H1 (cell line): ENCODE results near the gene PRKD3. TPM values are rescaled to one million over a fixed set of nuclear protein-coding genes. Genes with fewer than 3 reads are reported as not detected.

Experiments used
- CTCF ChIA-PET: fragments of 300-600 bp; sonication (Branson Sonifier 250); formaldehyde crosslinking; loops from one replicate; lab custom pipeline; 2021; ENCODE audit not compliant: partially characterized antibody; lab: Charles Lee
- POLR2A ChIA-PET: fragments of 300-600 bp; sonication (Branson Sonifier 250); formaldehyde crosslinking; loops from one replicate; lab custom pipeline; 2021; ENCODE audit warnings: inconsistent platforms; ENCODE audit not compliant: partially characterized antibody; lab: Charles Lee
- DNase-seq, 2 experiments: peaks; one replicate each; pipeline versions ENCODE4 v3.0.0 to v3.0.0-alpha.2; 2010 to 2022; ENCODE audit warnings: low spot score in 2 of 2, low read depth in 1 of 2, mixed read lengths in 1 of 2
- FAIRE-seq: peaks from 2 replicates; lab custom pipeline; 2011; peaks lifted over from hg19 to GRCh38; lab: Jason Lieb, UNC
- H2AFZ ChIP-seq: 2 replicates; pipeline ENCODE4 v1.8.1; 2012; ENCODE audit warnings: low read length, inconsistent platforms
- H2AK5ac ChIP-seq: 2 replicates; pipeline ENCODE4 v1.6.1; 2013; ENCODE audit warnings: low read depth, low read length
- H2BK120ac ChIP-seq: replicated peaks from 2 replicates; pipeline ENCODE3; 2013; ENCODE audit warnings: low read depth, low read length, inconsistent platforms
- H2BK12ac ChIP-seq: 2 replicates; pipeline ENCODE4 v1.6.1; 2013; ENCODE audit warnings: low read depth, low read length
- H2BK15ac ChIP-seq: 2 replicates; pipeline ENCODE4 v1.6.1; 2013; ENCODE audit warnings: low read length
- H2BK20ac ChIP-seq: 2 replicates; pipeline ENCODE4 v1.6.1; 2013; ENCODE audit warnings: low read length
- H2BK5ac ChIP-seq: 2 replicates; pipeline ENCODE4 v1.6.1; 2013; ENCODE audit warnings: low read depth, low read length
- H3K14ac ChIP-seq: 2 replicates; pipeline ENCODE4 v1.6.1; 2013; ENCODE audit warnings: inconsistent platforms; ENCODE audit not compliant: insufficient read length
- H3K18ac ChIP-seq: 2 replicates; pipeline ENCODE4 v1.6.1; 2013; ENCODE audit warnings: low read length; ENCODE audit errors: extremely low read depth
- H3K23ac ChIP-seq: 2 replicates; pipeline ENCODE4 v1.6.1; 2013; ENCODE audit warnings: inconsistent platforms; ENCODE audit not compliant: insufficient read length
- H3K23me2 ChIP-seq: 2 replicates; pipeline ENCODE4 v1.6.1; 2013; ENCODE audit warnings: low read depth, low read length
- H3K27ac ChIP-seq: 2 replicates; pipeline ENCODE4 v1.6.1; 2011; ENCODE audit warnings: low read depth, low read length, inconsistent platforms
- H3K27me3 ChIP-seq, 4 experiments: replicated peaks in 1 of 4; 1 replicate in 1 of 4; 2 replicates in 3 of 4; pipeline versions ENCODE4 v1.6.1 to v1.8.1; 2011 to 2013; ENCODE audit warnings: low read length in 3 of 4, mild to moderate bottlenecking in 3 of 4, inconsistent platforms in 2 of 4, mixed read lengths in 2 of 4, moderate library complexity in 1 of 4; ENCODE audit not compliant: control insufficient read depth in 3 of 4, insufficient read depth in 3 of 4; ENCODE audit errors: extremely low read depth in 1 of 4
- H3K36me3 ChIP-seq, 4 experiments: 2 replicates each; pipeline versions ENCODE4 v1.6.1 to v1.8.1; 2011 to 2013; ENCODE audit warnings: mild to moderate bottlenecking in 4 of 4, low read length in 3 of 4, moderate library complexity in 2 of 4, control low read depth in 1 of 4, inconsistent platforms in 1 of 4; ENCODE audit not compliant: insufficient read depth in 4 of 4, control insufficient read depth in 2 of 4
- H3K4ac ChIP-seq: replicated peaks from 2 replicates; pipeline ENCODE3; 2013; ENCODE audit warnings: low read length, low read depth, mixed read lengths, inconsistent platforms; ENCODE audit not compliant: insufficient read length
- H3K4me1 ChIP-seq, 4 experiments: replicated peaks in 1 of 4; 1 replicate in 1 of 4; 2 replicates in 3 of 4; pipeline versions ENCODE4 v1.6.1 to v1.8.1; 2011 to 2013; ENCODE audit warnings: low read length in 3 of 4, inconsistent platforms in 2 of 4, mixed read lengths in 1 of 4; ENCODE audit not compliant: insufficient read depth in 4 of 4, control insufficient read depth in 3 of 4
- H3K4me2 ChIP-seq, 2 experiments: 2 replicates each; pipeline versions ENCODE4 v1.6.1 to v1.8.1; 2011 to 2013; ENCODE audit warnings: low read depth in 2 of 2, low read length in 2 of 2, control low read depth in 1 of 2, inconsistent platforms in 1 of 2, mild to moderate bottlenecking in 1 of 2; ENCODE audit not compliant: insufficient read depth in 1 of 2
- H3K4me3 ChIP-seq, 4 experiments: fragments of 200-600, 300-600 bp in 1 of 4; sonication (generic), shearing (Covaris generic), sonication (Bioruptor Twin) in 1 of 4; 2 replicates each; pipeline versions ENCODE4 v1.5.1 to v1.8.1; 2011 to 2016; ENCODE audit warnings: low read length in 4 of 4, low read depth in 3 of 4, control low read depth in 2 of 4, inconsistent platforms in 2 of 4, mild to moderate bottlenecking in 2 of 4, mixed read lengths in 1 of 4, moderate library complexity in 1 of 4; ENCODE audit not compliant: insufficient read depth in 2 of 4; ENCODE audit errors: extremely low read depth in 1 of 4
- H3K56ac ChIP-seq: replicated peaks from 2 replicates; pipeline ENCODE3; 2013; ENCODE audit warnings: low read depth, mild to moderate bottlenecking, mixed read lengths, low read length, inconsistent platforms; ENCODE audit not compliant: insufficient read length
- H3K79me1 ChIP-seq: 2 replicates; pipeline ENCODE4 v1.6.1; 2013; ENCODE audit warnings: low read depth, low read length, control low read depth
- H3K79me2 ChIP-seq, 2 experiments: 2 replicates each; pipeline versions ENCODE4 v1.6.1 to v1.8.1; 2012 to 2013; ENCODE audit warnings: low read length in 2 of 2, mild to moderate bottlenecking in 2 of 2, inconsistent platforms in 1 of 2; ENCODE audit not compliant: insufficient read depth in 2 of 2, control insufficient read depth in 1 of 2
- H3K9ac ChIP-seq, 4 experiments: replicated peaks in 1 of 4; 1 replicate in 1 of 4; 2 replicates in 3 of 4; pipeline versions ENCODE4 v1.6.1 to v1.8.1; 2011 to 2013; ENCODE audit warnings: low read depth in 3 of 4, low read length in 3 of 4, control low read depth in 2 of 4, mild to moderate bottlenecking in 2 of 4, moderate library complexity in 2 of 4, inconsistent platforms in 1 of 4; ENCODE audit errors: extremely low read depth in 1 of 4
- H3K9me3 ChIP-seq, 2 experiments: 2 replicates each; pipeline versions ENCODE4 v1.6.1 to v1.8.1; 2012 to 2013; ENCODE audit warnings: mild to moderate bottlenecking in 2 of 2, moderate library complexity in 2 of 2, control low read depth in 1 of 2, inconsistent platforms in 1 of 2, low read depth in 1 of 2, low read length in 1 of 2, mixed read lengths in 1 of 2; ENCODE audit not compliant: insufficient read depth in 2 of 2
- H4K20me1 ChIP-seq, 2 experiments: replicated peaks in 1 of 2; 2 replicates each; pipeline versions ENCODE3 to v1.8.1; 2011 to 2013; ENCODE audit warnings: inconsistent platforms in 2 of 2, low read length in 2 of 2, mild to moderate bottlenecking in 1 of 2; ENCODE audit not compliant: insufficient read depth in 2 of 2, control insufficient read depth in 1 of 2
- H4K5ac ChIP-seq: 2 replicates; pipeline ENCODE4 v1.6.1; 2013; ENCODE audit warnings: low read length, low read depth, mixed read lengths, inconsistent platforms; ENCODE audit not compliant: insufficient read length
- H4K8ac ChIP-seq: 2 replicates; pipeline ENCODE4 v1.8.0; 2013; ENCODE audit warnings: mild to moderate bottlenecking, moderate library complexity, low read length, inconsistent platforms; ENCODE audit not compliant: insufficient read depth; ENCODE audit errors: extremely low read depth
- H4K91ac ChIP-seq: replicated peaks from 2 replicates; pipeline ENCODE3; 2013; ENCODE audit warnings: low read length, mixed read lengths, inconsistent platforms; ENCODE audit not compliant: insufficient read length
- ATF3 ChIP-seq: IDR thresholded peaks from 2 replicates; pipeline ENCODE4 v1.6.1; 2011; ENCODE audit warnings: low read depth, mild to moderate bottlenecking, low read length; ENCODE audit not compliant: insufficient read depth
- BACH1 ChIP-seq: IDR thresholded peaks from 2 replicates; pipeline ENCODE4 v1.6.1; 2012; ENCODE audit warnings: low read length, improper control_type of control experiment
- BCL11A ChIP-seq, 2 experiments: IDR thresholded peaks; one replicate each; pipeline ENCODE4 v1.6.1; 2011; ENCODE audit warnings: low read depth in 2 of 2, low read length in 2 of 2, mild to moderate bottlenecking in 2 of 2
- CBX8 ChIP-seq: fragments of 300-800, 300-1000 bp; sonication (generic); IDR thresholded peaks from 2 replicates; pipeline ENCODE4 v1.7.1; 2016; ENCODE audit warnings: low read depth, low read length, borderline replicate concordance
- CTBP2 ChIP-seq: IDR thresholded peaks from 2 replicates; pipeline ENCODE4 v1.7.0; 2011; ENCODE audit warnings: borderline replicate concordance, mild to moderate bottlenecking, moderate library complexity, mixed read lengths, low read length; ENCODE audit not compliant: insufficient read depth, insufficient read length
- EZH2 ChIP-seq: fragments of 200-600 bp; sonication (generic); IDR thresholded peaks from 2 replicates; pipeline ENCODE4 v1.7.1; 2012; ENCODE audit warnings: low read depth, mild to moderate bottlenecking, moderate library complexity, low read length, inconsistent platforms; ENCODE audit not compliant: severe bottlenecking
- KDM4A ChIP-seq: IDR thresholded peaks from one replicate; pipeline ENCODE4 v1.7.1; 2012; ENCODE audit warnings: low read depth, mild to moderate bottlenecking, moderate library complexity, low read length, inconsistent platforms; ENCODE audit not compliant: severe bottlenecking
- NANOG ChIP-seq: IDR thresholded peaks from 2 replicates; pipeline ENCODE4 v1.6.1; 2011; ENCODE audit warnings: low read length, low read depth, mild to moderate bottlenecking, inconsistent platforms; ENCODE audit not compliant: insufficient read depth, poor library complexity, severe bottlenecking
- POLR2AphosphoS5 ChIP-seq: IDR thresholded peaks from 2 replicates; pipeline ENCODE4 v1.6.1; 2011; ENCODE audit warnings: low read depth, low read length
- RBBP5 ChIP-seq: IDR thresholded peaks from 2 replicates; pipeline ENCODE4 v1.7.1; 2012; ENCODE audit warnings: low read depth, mild to moderate bottlenecking, inconsistent platforms, low read length, moderate library complexity, borderline replicate concordance
- SP4 ChIP-seq: IDR thresholded peaks from 2 replicates; pipeline ENCODE4 v1.6.1; 2012; ENCODE audit warnings: low read length, inconsistent platforms
- SRF ChIP-seq: IDR thresholded peaks from 2 replicates; pipeline ENCODE4 v1.6.1; 2011; ENCODE audit warnings: mild to moderate bottlenecking, low read depth, low read length, moderate library complexity
- ZNF274 ChIP-seq: IDR thresholded peaks from 2 replicates; pipeline ENCODE4 v1.7.0; 2012; ENCODE audit warnings: low read length, borderline replicate concordance; ENCODE audit errors: extremely low read depth
- WGBS, 2 experiments: shearing (Covaris generic) in 1 of 2; methylation state at CpG; one replicate each; pipeline versions ENCODE4 v1.1.6 to v1.1.7; 2013 to 2015; ENCODE audit warnings: low lambda C conversion rate in 2 of 2, mixed read lengths in 2 of 2, inconsistent platforms in 1 of 2, low coverage in 1 of 2, missing lambda C conversion rate in 1 of 2; ENCODE audit not compliant: insufficient replicate concordance in 2 of 2, insufficient coverage in 1 of 2, insufficient read length in 1 of 2; ENCODE audit errors: extremely low coverage in 1 of 2, missing lambda C conversion rate in 1 of 2; 5-methylcytosine and 5-hydroxymethylcytosine counted together
- polyA plus RNA-seq, 7 experiments: library from polyadenylated mRNA; depleted of rRNA in 3 of 7; stranded (reverse) in 5 of 7; unstranded in 2 of 7; fragments of >200 nt in 5 of 7; fragments of 200-250 nt in 2 of 7; gene quantifications; 1 replicate in 5 of 7; 2 replicates in 1 of 7; 4 replicates in 1 of 7; pipeline versions ENCODE4 v1.2.1 to v1.2.3, GENCODE V29; 2011 to 2013; ENCODE audit warnings: missing spikeins in 2 of 7, mixed read lengths in 2 of 7
- total RNA-seq: library from RNA; stranded (reverse); fragmentation: NEBNext Ultra II Directional; extraction: Animal tissue kit (Norgen Biotek cat#: 25700); gene quantifications from 2 replicates; pipeline ENCODE4 v1.2.1, GENCODE V29; 2021

Gene PRKD3
- total and polyA plus RNA-seq, 2 of the 8 experiments (the other 6 are each of a cell fraction or from before 2014, with no cell fraction given): 12.0 to 63.3 TPM

DNA sequence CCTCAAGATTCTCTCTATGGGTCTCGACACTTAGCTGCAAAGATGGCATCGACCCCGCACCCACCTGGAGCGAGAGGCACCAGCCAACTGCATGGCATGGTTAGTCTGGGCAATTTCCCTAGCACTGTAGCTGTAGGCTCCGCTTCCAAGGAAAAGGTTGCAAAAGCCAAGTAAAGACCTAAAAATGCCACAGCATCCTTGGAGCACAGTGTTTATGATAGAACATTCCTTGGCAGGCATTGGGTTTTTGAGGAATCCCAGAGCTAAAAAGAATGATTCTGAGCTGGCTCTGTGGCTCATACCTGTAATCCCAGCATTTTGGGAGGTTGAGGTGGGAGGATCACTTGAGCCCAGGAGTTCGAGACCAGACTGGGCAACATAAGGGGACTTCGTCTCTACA lies 42.7 kb upstream of the PRKD3 start:
- FAIRE-seq: no peak
- TF ChIP-seq EZH2 (no peak), BACH1 (no peak), RBBP5 (no peak), NANOG (no peak), ATF3 (no peak), ZNF274 (no peak), POLR2AphosphoS5 (no peak), CBX8 (no peak), SRF (no peak), KDM4A (no peak), BCL11A (IDR thresholded peaks at IDR 0.05; ENCODE audit: low read depth in 2 of 2, low read length in 2 of 2) (no peak), CTBP2 (no peak), SP4 (no peak)

More for the DNA sequence above, 42.7 kb upstream of the PRKD3 start:
- Histone ChIP-seq H4K8ac (no peak overlapping the region), H3K4me1 (no peaks in the 10 kb centered on the region), H3K27ac (no peak overlapping the region), H3K79me2 (no peaks in the 10 kb centered on the region), H2BK120ac (no peak overlapping the region), H4K5ac (no peak overlapping the region), H3K36me3 (no peaks in the 10 kb centered on the region), H4K20me1 (no peaks in the 10 kb centered on the region), H3K23me2 (no peaks in the 10 kb centered on the region), H3K23ac (no peak overlapping the region), H3K9ac (no peak overlapping the region), H2BK12ac (no peak overlapping the region), H3K79me1 (no peaks in the 10 kb centered on the region), H2BK20ac (no peak overlapping the region), H2AFZ (no peak overlapping the region), H2AK5ac (no peak overlapping the region), H3K9me3 (no peaks in the 10 kb centered on the region), H2BK5ac (no peak overlapping the region), H3K4me2 (no peak overlapping the region), H3K14ac (no peak overlapping the region), H3K4me3 (no peak overlapping the region), H4K91ac (no peak overlapping the region), H3K4ac (no peak overlapping the region), H3K27me3 (no peaks in the 10 kb centered on the region), H3K56ac (no peak overlapping the region), H3K18ac (no peak overlapping the region), H2BK15ac (no peak overlapping the region)
- WGBS, 2 experiments: 96% methylated on average over 7 of the region's 7 CpGs; no CpG with 5 or more reads in 1 of the 2 experiments
- CTCF ChIA-PET: interaction anchor here (1.2 to 2.0 kb wide), 3 partner anchors 11 to 29 kb away, joined by 3 to 11 read pairs (median 6); partner anchors contain the start of gene QPCT
- DNase-seq: peak in 1 of 2 experiments; percentile 33
- POLR2A ChIA-PET: no interaction called here
